ENCODE results near the gene RCOR3.

DNA sequence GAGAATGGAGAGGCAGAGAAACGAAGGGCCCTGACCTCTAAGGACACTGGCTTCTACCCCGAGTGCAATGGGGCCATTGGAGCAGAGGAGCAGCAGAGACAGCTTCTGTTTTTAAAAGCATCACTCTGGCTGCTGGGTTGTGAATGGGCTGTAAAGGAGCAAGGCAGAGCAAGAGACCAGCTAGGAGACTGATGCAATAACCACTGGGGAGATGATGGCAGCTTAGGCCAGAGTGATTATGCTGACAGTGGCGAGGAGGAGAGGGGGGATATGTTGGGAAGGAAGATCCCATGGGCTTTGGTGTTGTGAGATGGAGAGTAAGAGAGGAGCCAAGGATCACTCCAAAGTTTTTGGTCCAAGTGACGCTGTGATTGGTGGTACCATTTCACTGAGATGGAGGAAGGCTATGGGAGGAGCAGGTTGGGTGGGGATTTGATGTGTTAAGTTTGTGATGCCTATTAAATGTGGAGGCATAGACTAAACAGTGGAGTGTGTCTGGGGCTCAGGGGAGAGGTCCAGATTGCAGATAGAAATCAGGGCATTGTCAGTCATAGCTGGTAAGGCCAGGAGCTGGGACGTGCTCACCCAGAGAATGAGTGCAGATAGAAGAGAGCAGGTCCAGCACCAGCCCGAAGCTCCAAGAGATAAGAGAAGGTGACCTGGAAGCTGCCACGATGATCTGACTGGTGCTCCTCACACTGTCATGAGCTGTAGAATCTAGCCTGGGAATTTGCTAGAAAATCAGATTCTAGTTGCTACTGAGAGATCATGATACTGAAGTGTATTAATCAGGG is 78.5 kb downstream of the RCOR3 start:
- TF ChIP-seq, protein P1, sequence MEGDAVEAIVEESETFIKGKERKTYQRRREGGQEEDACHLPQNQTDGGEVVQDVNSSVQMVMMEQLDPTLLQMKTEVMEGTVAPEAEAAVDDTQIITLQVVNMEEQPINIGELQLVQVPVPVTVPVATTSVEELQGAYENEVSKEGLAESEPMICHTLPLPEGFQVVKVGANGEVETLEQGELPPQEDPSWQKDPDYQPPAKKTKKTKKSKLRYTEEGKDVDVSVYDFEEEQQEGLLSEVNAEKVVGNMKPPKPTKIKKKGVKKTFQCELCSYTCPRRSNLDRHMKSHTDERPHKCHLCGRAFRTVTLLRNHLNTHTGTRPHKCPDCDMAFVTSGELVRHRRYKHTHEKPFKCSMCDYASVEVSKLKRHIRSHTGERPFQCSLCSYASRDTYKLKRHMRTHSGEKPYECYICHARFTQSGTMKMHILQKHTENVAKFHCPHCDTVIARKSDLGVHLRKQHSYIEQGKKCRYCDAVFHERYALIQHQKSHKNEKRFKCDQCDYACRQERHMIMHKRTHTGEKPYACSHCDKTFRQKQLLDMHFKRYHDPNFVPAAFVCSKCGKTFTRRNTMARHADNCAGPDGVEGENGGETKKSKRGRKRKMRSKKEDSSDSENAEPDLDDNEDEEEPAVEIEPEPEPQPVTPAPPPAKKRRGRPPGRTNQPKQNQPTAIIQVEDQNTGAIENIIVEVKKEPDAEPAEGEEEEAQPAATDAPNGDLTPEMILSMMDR (IDR thresholded peaks at IDR 0.05), result no peak
- no peak for TF ChIP-seq EZH2 (IDR thresholded peaks at IDR 0.05)
